IPS-18c (cell line): ENCODE data around the gene THNSL1.
"Not testable (repeated sequence)": the region's sequence is repeated elsewhere in the genome, so short reads cannot be mapped to it uniquely, and the experiment has no call there.

ENCODE experiments used
- H3K4me3 ChIP-seq: 2 replicates; pipeline ENCODE4 v1.7.0; 2013; ENCODE audit warnings: low read depth, mild to moderate bottlenecking, low read length, moderate library complexity; ENCODE audit not compliant: insufficient read depth
- H3K9me3 ChIP-seq: one replicate; pipeline ENCODE4 v1.6.1; 2013; ENCODE audit warnings: mild to moderate bottlenecking, low read length, moderate library complexity; ENCODE audit not compliant: control insufficient read depth, insufficient read depth

Gene THNSL1

GRCh38 chr10:24991298-24991697 lies 25.1 kb upstream of the THNSL1 start:
- Histone ChIP-seq H3K4me3 (no peak overlapping the region), H3K9me3 (no peaks in the 10 kb centered on the region)

- Histone ChIP-seq H3K9me3 (no peaks in the 10 kb centered on the region), H3K4me3 (no peak overlapping the region)
Measured at GRCh38 chr10:24992512-24993133, 23.8 kb upstream of the THNSL1 start.

- no peak overlapping the region for H3K4me3 ChIP-seq
- H3K9me3 ChIP-seq, result no peaks in the 10 kb centered on the region
Measured at GRCh38 chr10:24993237-24993958, 23.0 kb upstream of the THNSL1 start.

- H3K9me3 ChIP-seq, result no peaks in the 10 kb centered on the region
- H3K4me3 ChIP-seq, result no peak overlapping the region
Measured at GRCh38 chr10:24995072-24995471, 21.3 kb upstream of the THNSL1 start.

DNA sequence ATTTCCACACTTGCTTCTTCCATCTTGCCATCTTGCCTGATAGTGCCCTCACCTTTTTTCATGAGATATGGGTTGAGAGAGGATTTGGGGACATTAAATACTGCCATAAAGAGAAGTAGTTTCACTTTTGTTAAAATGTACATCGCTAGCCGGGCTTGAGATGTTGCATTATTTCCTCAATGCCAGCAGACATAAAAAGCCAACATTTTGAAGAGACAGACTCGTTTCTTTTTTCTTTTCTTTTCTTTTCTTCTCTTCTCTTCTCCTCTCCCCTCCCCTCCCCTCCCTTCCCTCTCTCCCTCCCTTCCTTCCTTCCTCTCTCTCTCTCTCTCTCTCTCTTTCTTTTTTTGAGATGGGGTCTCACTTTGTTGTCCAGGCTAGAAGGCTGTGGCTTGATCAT lies 18.4 kb upstream of the THNSL1 start:
- H3K4me3 ChIP-seq, result no peak overlapping the region

GRCh38 chr10:25011591-25011990 lies 4.8 kb upstream of the THNSL1 start:
- not testable (repeated sequence) for H3K4me3 ChIP-seq, H3K9me3 ChIP-seq

More for the DNA sequence above, 18.4 kb upstream of the THNSL1 start:
- no peaks in the 10 kb centered on the region for H3K9me3 ChIP-seq

DNA sequence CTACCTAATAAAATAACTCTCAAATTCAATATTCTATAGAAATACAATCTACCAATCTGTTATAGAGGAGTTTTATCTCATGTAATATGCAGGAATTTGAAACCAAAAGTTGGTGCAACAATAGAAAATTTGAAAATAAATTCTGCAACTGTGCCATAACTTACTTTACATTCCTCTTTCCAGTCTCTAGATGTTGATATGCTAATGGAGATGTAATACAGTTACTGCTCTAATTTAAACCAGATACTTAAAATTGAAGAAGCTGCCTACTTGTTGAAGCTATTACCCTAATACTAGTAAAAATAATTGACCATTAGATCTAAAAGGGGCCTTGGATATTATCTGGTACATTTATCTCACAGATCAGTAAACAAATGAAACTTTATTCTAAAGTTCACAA lies 1.8 kb upstream of the THNSL1 start:
- peaks cover 2% of the 10 kb centered on the region for H3K9me3 ChIP-seq

GRCh38 chr10:25015828-25016375 lies 510 bp upstream of the THNSL1 start, which contains the start of gene ENKUR:
Gene ENKUR (minus strand): TSS chr10:25016158. CDS start chr10:25015936, 222 bp downstream.
- peak within 1 kb of the TSS; percentile 63 for H3K4me3 ChIP-seq

More for the DNA sequence above, 1.8 kb upstream of the THNSL1 start:
- H3K4me3 ChIP-seq, result no peak overlapping the region

GRCh38 chr10:25017154-25017590 lies 760 bp downstream of the THNSL1 start:
- H3K4me3 ChIP-seq, result peak overlapping the region; percentile 63; the same call in 1 of the 2 replicates

More at GRCh38 chr10:25015828-25016375, 510 bp upstream of the THNSL1 start, which contains the start of gene ENKUR:
- peaks cover 2% of the 10 kb centered on the region for H3K9me3 ChIP-seq

GRCh38 chr10:25017661-25018060 lies 1.2 kb downstream of the THNSL1 start:
- Histone ChIP-seq H3K4me3 (no peak overlapping the region), H3K9me3 (peaks cover under 1% of the 10 kb centered on the region)

More at GRCh38 chr10:25017154-25017590, 760 bp downstream of the THNSL1 start:
- H3K9me3 ChIP-seq, result peaks cover 2% of the 10 kb centered on the region

DNA sequence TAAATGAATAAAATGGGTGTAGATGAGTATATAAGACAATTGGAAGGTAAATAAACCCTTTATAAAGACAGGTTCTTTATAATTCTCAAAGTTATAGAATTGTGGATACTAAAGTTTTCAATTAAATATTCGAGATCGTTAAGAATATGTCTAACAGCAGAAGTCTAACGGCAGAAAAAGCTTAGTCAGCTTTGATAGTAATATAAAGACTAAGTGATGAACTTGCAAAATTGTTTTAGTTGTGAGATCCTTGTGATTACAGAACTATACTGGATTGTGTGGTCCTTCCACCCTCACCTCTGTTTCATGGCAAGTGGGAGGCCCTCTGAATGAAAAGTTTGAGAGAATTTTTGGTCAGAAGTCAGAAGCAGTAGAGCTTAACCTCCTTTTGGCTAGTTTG lies 2.3 kb downstream of the THNSL1 start:
- H3K9me3 ChIP-seq, result no peaks in the 10 kb centered on the region
- no peak overlapping the region for H3K4me3 ChIP-seq

GRCh38 chr10:25023278-25023677 lies 6.9 kb downstream of the THNSL1 start:
- Histone ChIP-seq H3K4me3 (no peak overlapping the region), H3K9me3 (no peaks in the 10 kb centered on the region)

DNA sequence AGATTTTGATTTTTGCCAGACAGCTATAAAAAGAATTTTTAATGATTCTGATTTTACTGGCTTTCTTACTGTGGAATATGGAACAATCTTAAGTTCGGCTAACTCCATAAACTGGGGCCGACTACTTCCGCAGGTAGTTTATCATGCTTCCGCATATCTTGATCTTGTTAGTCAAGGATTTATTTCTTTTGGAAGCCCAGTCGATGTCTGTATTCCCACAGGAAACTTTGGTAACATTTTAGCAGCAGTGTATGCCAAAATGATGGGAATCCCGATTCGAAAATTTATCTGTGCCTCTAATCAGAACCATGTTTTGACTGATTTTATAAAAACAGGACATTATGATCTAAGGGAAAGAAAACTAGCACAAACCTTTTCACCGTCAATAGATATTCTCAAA lies 8.1 kb downstream of the THNSL1 start:
- Histone ChIP-seq H3K4me3 (no peak overlapping the region), H3K9me3 (no peaks in the 10 kb centered on the region)

- no peaks in the 10 kb centered on the region for H3K9me3 ChIP-seq
- H3K4me3 ChIP-seq, result no peak overlapping the region
Measured at GRCh38 chr10:25026463-25026862, 10.1 kb downstream of the THNSL1 start.

- no peaks in the 10 kb centered on the region for H3K9me3 ChIP-seq
- H3K4me3 ChIP-seq, result no peak overlapping the region
Measured at GRCh38 chr10:25028711-25029110, 12.3 kb downstream of the THNSL1 start.

GRCh38 chr10:25029519-25029918 lies 13.1 kb downstream of the THNSL1 start:
- Histone ChIP-seq H3K4me3 (no peak overlapping the region), H3K9me3 (no peaks in the 10 kb centered on the region)

GRCh38 chr10:25036381-25036780 lies 20.0 kb downstream of the THNSL1 start:
- Histone ChIP-seq H3K4me3 (no peak overlapping the region), H3K9me3 (no peaks in the 10 kb centered on the region)

DNA sequence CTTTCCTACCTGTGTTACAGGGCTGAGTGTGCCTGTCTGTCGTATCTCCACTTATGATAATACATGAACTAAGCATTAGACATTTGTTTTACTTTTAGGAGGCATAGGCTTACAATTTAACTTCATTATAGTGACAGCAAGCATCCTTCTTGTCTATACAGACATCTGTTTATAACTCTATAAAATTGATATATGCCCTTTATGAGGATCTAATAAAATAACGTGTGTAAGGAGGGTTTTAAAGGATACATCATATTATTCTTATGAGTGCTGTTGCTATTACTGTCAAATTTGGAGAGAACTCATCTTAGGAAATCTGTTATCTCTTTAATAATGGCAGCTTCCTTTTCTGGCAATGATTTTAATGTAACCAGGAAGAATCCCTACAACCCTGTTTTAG lies 21.9 kb downstream of the THNSL1 start:
- H3K9me3 ChIP-seq, result no peaks in the 10 kb centered on the region
- no peak overlapping the region for H3K4me3 ChIP-seq
